SH-SY5Y (cell line): ENCODE measurements around the gene MANBA.

Experiments
- GATA2 ChIP-seq: IDR thresholded peaks from 2 replicates; pipeline ENCODE4 v1.6.1; 2011; ENCODE audit warnings: mild to moderate bottlenecking, low read depth, low read length
- GATA3 ChIP-seq: IDR thresholded peaks from 2 replicates; pipeline ENCODE4 v1.6.1; 2011; ENCODE audit warnings: low read depth, mild to moderate bottlenecking, low read length, moderate library complexity

The MANBA gene

GRCh38 chr4:102751941-102752340 is 8.8 kb downstream of the MANBA start:
- TF ChIP-seq GATA2: no peak

- no peak for TF ChIP-seq GATA2
- no peak for TF ChIP-seq GATA3
Measured at GRCh38 chr4:102736636-102737549, 23.9 kb downstream of the MANBA start.

GRCh38 chr4:102735582-102735981 is 25.2 kb downstream of the MANBA start:
- TF ChIP-seq GATA2 (no peak), GATA3 (no peak)

- TF ChIP-seq GATA3: no peak
- TF ChIP-seq GATA2: no peak
Measured at GRCh38 chr4:102734591-102735385, 26.0 kb downstream of the MANBA start.

GRCh38 chr4:102734116-102734515 is 26.7 kb downstream of the MANBA start:
- TF ChIP-seq GATA2: no peak
- no peak for TF ChIP-seq GATA3

DNA sequence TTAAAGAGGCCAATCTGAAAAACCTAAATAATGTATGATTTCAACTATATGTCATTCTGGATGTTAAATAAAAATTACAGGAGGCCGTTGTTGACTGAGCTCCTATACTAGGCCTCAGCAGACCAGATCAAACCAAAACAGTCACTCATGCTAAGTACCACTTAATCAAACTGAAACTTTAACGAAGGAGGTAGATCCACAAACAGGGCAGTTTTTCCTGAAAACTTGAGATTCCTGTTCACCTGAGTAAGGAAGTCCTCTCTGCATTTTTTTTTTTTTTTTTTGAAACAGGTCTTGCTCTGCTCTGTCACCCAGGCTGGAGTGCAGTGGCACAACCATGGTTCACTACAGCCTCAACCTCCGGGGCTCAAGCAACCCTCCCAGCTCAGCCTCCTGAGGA is 27.7 kb downstream of the MANBA start:
- TF ChIP-seq GATA3 (no peak), GATA2 (no peak)

- no peak for TF ChIP-seq GATA3
- no peak for TF ChIP-seq GATA2
Measured at GRCh38 chr4:102732678-102733077, 28.1 kb downstream of the MANBA start.

- TF ChIP-seq GATA3 (no peak), GATA2 (no peak)
Measured at GRCh38 chr4:102730968-102731533, 29.7 kb downstream of the MANBA start.

DNA sequence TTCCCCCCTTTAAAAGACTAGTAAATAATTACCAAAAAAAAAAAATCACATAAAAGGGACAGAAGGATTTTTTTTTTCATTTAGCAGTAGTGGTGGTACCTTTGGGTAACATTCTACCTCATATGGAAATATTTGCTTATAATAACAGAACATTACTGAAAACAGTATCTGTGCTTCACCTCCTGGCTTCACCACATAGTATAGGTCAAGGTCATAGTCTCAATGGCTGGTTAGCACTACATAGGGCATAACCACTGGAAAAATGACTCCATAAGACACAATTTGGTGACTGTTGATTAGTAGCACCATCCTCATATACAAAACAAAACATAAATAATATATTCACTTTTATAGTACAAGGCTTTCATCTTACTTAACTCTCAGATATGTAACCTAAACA is 34.7 kb downstream of the MANBA start:
- TF ChIP-seq GATA3: no peak
- TF ChIP-seq GATA2: no peak

- TF ChIP-seq GATA2 (no peak), GATA3 (no peak)
Measured at GRCh38 chr4:102725229-102725628, 35.5 kb downstream of the MANBA start.

- TF ChIP-seq GATA3: no peak
- TF ChIP-seq GATA2: no peak
Measured at GRCh38 chr4:102723511-102723910, 37.3 kb downstream of the MANBA start.

DNA sequence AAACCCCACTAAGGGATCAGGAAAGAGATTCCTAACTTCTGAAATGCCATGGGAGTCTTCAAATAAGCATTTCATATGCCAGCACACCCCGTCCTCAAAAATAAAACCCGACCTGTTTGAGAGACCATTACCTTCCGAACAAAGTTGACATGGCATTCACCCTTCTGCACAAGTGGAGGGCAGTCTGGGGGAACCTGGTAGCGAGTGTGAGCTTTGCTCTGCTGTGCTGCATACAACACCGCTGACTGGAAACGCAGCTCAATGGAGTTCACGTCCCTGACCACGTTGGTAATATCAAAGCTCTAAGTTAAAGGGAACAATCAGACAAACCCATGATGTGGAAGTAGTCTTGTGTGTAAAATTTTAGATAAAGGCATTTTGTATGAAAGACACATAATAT is 38.0 kb downstream of the MANBA start:
- TF ChIP-seq GATA2: no peak
- TF ChIP-seq GATA3: no peak

GRCh38 chr4:102718833-102719575 is 41.8 kb downstream of the MANBA start:
- peak; percentile 20; the same call in 1 of the 2 replicates for TF ChIP-seq GATA2

DNA sequence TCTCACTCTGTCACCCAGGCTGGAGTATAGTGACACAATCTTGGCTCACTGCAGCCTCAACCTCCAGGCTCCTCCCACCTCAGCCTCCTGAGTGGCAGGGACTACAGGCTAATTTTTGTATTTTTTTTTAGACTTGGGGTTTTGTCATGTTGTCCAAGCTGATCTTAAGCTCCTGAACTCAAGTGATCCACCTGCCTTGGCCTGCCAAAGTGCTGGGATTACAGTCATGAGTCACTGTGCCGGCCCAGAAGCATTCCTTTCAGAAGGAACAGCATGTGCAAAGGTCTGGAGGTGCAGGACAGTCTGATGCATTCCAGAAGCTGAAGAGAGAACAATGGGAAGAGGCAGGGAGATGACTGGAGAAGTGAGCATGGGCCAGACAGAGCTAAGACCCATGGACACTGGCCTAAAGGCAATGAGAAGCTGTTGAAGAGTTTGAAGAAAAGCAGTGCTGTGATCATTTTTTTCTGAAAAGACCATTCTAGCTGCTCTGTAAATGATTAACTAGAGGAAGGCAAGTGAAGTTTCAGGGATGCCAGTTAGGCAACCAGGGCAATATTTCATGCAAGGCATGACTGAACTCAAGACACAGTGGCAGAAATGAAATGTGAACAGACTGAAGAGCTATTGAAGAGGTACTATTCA is 43.2 kb downstream of the MANBA start:
- TF ChIP-seq GATA2: no peak
- TF ChIP-seq GATA3: no peak
